Eye (tissue), 1 donor: ENCODE data around the gene PLA2G6.
"Not testable (repeated sequence)": the region's sequence is repeated elsewhere in the genome, so short reads cannot be mapped to it uniquely, and the experiment has no call there.

ENCODE experiments used
- DNase-seq: peaks from one replicate; pipeline ENCODE4 v3.0.0-alpha.2; 2015

PLA2G6 gene

GRCh38 chr22:38080850-38081635, 100.6 kb downstream of the PLA2G6 start:
- DNase-seq, result peak; percentile 78

GRCh38 chr22:38080474-38080849, 101.2 kb downstream of the PLA2G6 start:
- DNase-seq, result no peak

- DNase-seq, result no peak
Observed at GRCh38 chr22:38079804-38080203, 101.8 kb downstream of the PLA2G6 start.

GRCh38 chr22:38079208-38079607, 102.4 kb downstream of the PLA2G6 start:
- not testable (repeated sequence) for DNase-seq

GRCh38 chr22:38078046-38078840, 103.4 kb downstream of the PLA2G6 start:
- DNase-seq, result no peak

- no peak for DNase-seq
Observed at GRCh38 chr22:38077595-38077994, 104.0 kb downstream of the PLA2G6 start.

- no peak for DNase-seq
Observed at GRCh38 chr22:38077096-38077495, 104.5 kb downstream of the PLA2G6 start.

- no peak for DNase-seq
Observed at GRCh38 chr22:38075961-38076360, 105.7 kb downstream of the PLA2G6 start.

GRCh38 chr22:38075105-38075825, 106.4 kb downstream of the PLA2G6 start:
- no peak for DNase-seq

GRCh38 chr22:38074181-38075104, 107.2 kb downstream of the PLA2G6 start:
- DNase-seq, result peak; percentile 67

GRCh38 chr22:38073150-38074130, 108.2 kb downstream of the PLA2G6 start:
- no peak for DNase-seq

- DNase-seq, result no peak
Observed at GRCh38 chr22:38072322-38073149, 109.1 kb downstream of the PLA2G6 start.

GRCh38 chr22:38071421-38072321, 110.0 kb downstream of the PLA2G6 start:
- no peak for DNase-seq

GRCh38 chr22:38070250-38070921, 111.2 kb downstream of the PLA2G6 start:
- no peak for DNase-seq

GRCh38 chr22:38069372-38070249, 112.0 kb downstream of the PLA2G6 start:
- peak; percentile 68 for DNase-seq

GRCh38 chr22:38068641-38069371, 112.8 kb downstream of the PLA2G6 start:
- no peak for DNase-seq
